Kidney glomerular epithelial cell (primary cell): ENCODE measurements around the gene TTC33.
A peak's percentile ranks its signal among the peaks of the same experiment; 100 is the strongest.
"Not testable (repeated sequence)": the region's sequence is repeated elsewhere in the genome, so short reads cannot be mapped to it uniquely, and the experiment has no call there.

Experiments used
- DNase-seq: peaks from one replicate; lab custom pipeline; 2025; lab: John Stamatoyannopoulos, UW

The TTC33 gene

GRCh38 chr5:40607202-40607601 lies 148.6 kb downstream of the TTC33 start:
- no peak for DNase-seq

- DNase-seq, result no peak
Observed at GRCh38 chr5:40606077-40606765, 149.5 kb downstream of the TTC33 start.

- no peak for DNase-seq
Observed at GRCh38 chr5:40605295-40605958, 150.3 kb downstream of the TTC33 start.

- DNase-seq, result peak; percentile 59
Observed at GRCh38 chr5:40603378-40603777, 152.4 kb downstream of the TTC33 start.

GRCh38 chr5:40601198-40601868 lies 154.4 kb downstream of the TTC33 start:
- DNase-seq, result no peak

- DNase-seq, result no peak
Observed at GRCh38 chr5:40600383-40600782, 155.4 kb downstream of the TTC33 start.

- DNase-seq, result no peak
Observed at GRCh38 chr5:40599676-40600075, 156.1 kb downstream of the TTC33 start.

- DNase-seq, result no peak
Observed at GRCh38 chr5:40594811-40595210, 160.9 kb downstream of the TTC33 start.

- DNase-seq, result not testable (repeated sequence)
Observed at GRCh38 chr5:40591727-40592396, 163.9 kb downstream of the TTC33 start.

GRCh38 chr5:40587376-40587775 lies 168.4 kb downstream of the TTC33 start:
- no peak for DNase-seq

GRCh38 chr5:40585537-40586267 lies 170.1 kb downstream of the TTC33 start:
- no peak for DNase-seq

GRCh38 chr5:40584054-40584453 lies 171.7 kb downstream of the TTC33 start:
- DNase-seq, result no peak

GRCh38 chr5:40578501-40579451 lies 177.0 kb downstream of the TTC33 start:
- no peak for DNase-seq

- DNase-seq, result no peak
Observed at GRCh38 chr5:40577718-40578117, 178.0 kb downstream of the TTC33 start.

- no peak for DNase-seq
Observed at GRCh38 chr5:40575921-40576320, 179.8 kb downstream of the TTC33 start.

GRCh38 chr5:40575411-40575810 lies 180.3 kb downstream of the TTC33 start:
- DNase-seq, result no peak

- no peak for DNase-seq
Observed at GRCh38 chr5:40572937-40573336, 182.8 kb downstream of the TTC33 start.

- DNase-seq, result no peak
Observed at GRCh38 chr5:40572391-40572790, 183.4 kb downstream of the TTC33 start.

GRCh38 chr5:40571729-40572128 lies 184.0 kb downstream of the TTC33 start:
- no peak for DNase-seq

GRCh38 chr5:40570408-40571129 lies 185.2 kb downstream of the TTC33 start:
- DNase-seq, result peak; percentile 81
